GM12872 (cell line): Measurements from ENCODE around the gene TACSTD2.

Experiments
- CTCF ChIP-seq: IDR thresholded peaks from 3 replicates; pipeline ENCODE4 v1.5.1; 2011; ENCODE audit warnings: low read depth, mild to moderate bottlenecking, low read length, moderate library complexity; ENCODE audit not compliant: insufficient read depth

The TACSTD2 gene

GRCh38 chr1:58538821-58539220 is 38.2 kb downstream of the TACSTD2 start:
- TF ChIP-seq CTCF, result no peak

GRCh38 chr1:58529284-58529683 is 47.8 kb downstream of the TACSTD2 start:
- no peak for TF ChIP-seq CTCF

- no peak for TF ChIP-seq CTCF
These were observed 48.5 kb downstream of the TACSTD2 start for GRCh38 chr1:58528518-58528917.
